Kidney epithelial cell (primary cell): Measurements from ENCODE around the gene FANCC. TPM values are rescaled to one million over a fixed set of nuclear protein-coding genes. Genes with fewer than 3 reads are reported as not detected.
A peak's percentile ranks its signal among the peaks of the same experiment; 100 is the strongest.

Source experiments
- DNase-seq: peaks from one replicate; pipeline ENCODE4 v3.0.0-alpha.2; 2010; ENCODE audit warnings: low read depth
- H3K27me3 ChIP-seq: 2 replicates; pipeline ENCODE4 v1.6.0; 2011; ENCODE audit warnings: low read length; ENCODE audit not compliant: control insufficient read depth, insufficient read depth
- H3K36me3 ChIP-seq: 2 replicates; pipeline ENCODE4 v1.5.1; 2011; ENCODE audit warnings: low read length; ENCODE audit not compliant: control insufficient read depth, insufficient read depth
- H3K4me3 ChIP-seq: 2 replicates; pipeline ENCODE4 v1.5.1; 2011; ENCODE audit warnings: low read depth, mild to moderate bottlenecking, control low read depth, low read length
- CTCF ChIP-seq: IDR thresholded peaks from 2 replicates; pipeline ENCODE4 v1.5.1; 2011; ENCODE audit warnings: mild to moderate bottlenecking, moderate library complexity, low read length, control low read depth, inconsistent platforms; ENCODE audit not compliant: insufficient read depth, poor library complexity, severe bottlenecking
- total RNA-seq: library from RNA; depleted of rRNA; stranded (reverse); fragments of >200 nt; gene quantifications from 2 replicates; pipeline ENCODE4 v1.2.3, GENCODE V29; 2015

The FANCC gene
- total RNA-seq, 1 donor from 2014 or later: 6.1 TPM

- Histone ChIP-seq H3K36me3 (no peaks in the 10 kb centered on the region), H3K27me3 (no peaks in the 10 kb centered on the region), H3K4me3 (no peak overlapping the region)
- TF ChIP-seq CTCF: no peak
- no peak for DNase-seq
Measured at GRCh38 chr9:95249986-95250385, 67.5 kb downstream of the FANCC start.

GRCh38 chr9:95246547-95246946 is 71.0 kb downstream of the FANCC start:
- no peak for TF ChIP-seq CTCF

GRCh38 chr9:95242613-95243012 is 74.9 kb downstream of the FANCC start:
- Histone ChIP-seq H3K4me3 (no peak overlapping the region), H3K36me3 (peaks cover 1% of the 10 kb centered on the region), H3K27me3 (no peaks in the 10 kb centered on the region)
- no peak for DNase-seq
- TF ChIP-seq CTCF: no peak

More at GRCh38 chr9:95246547-95246946, 71.0 kb downstream of the FANCC start:
- no peak for DNase-seq
- H3K4me3 ChIP-seq: no peak overlapping the region
- H3K27me3 ChIP-seq: no peaks in the 10 kb centered on the region
- H3K36me3 ChIP-seq: no peaks in the 10 kb centered on the region

- peak; percentile 29 for DNase-seq
- Histone ChIP-seq H3K27me3 (no peaks in the 10 kb centered on the region), H3K36me3 (peaks cover 1% of the 10 kb centered on the region), H3K4me3 (no peak overlapping the region)
- no peak for TF ChIP-seq CTCF
Measured at GRCh38 chr9:95239071-95239470, 78.4 kb downstream of the FANCC start.

- no peak for TF ChIP-seq CTCF
- no peak overlapping the region for H3K4me3 ChIP-seq
- DNase-seq: no peak
- H3K36me3 ChIP-seq: peaks cover 1% of the 10 kb centered on the region
- no peaks in the 10 kb centered on the region for H3K27me3 ChIP-seq
Measured at GRCh38 chr9:95237336-95237735, 80.2 kb downstream of the FANCC start.

GRCh38 chr9:95230046-95230445 is 87.5 kb downstream of the FANCC start:
- H3K27me3 ChIP-seq: no peaks in the 10 kb centered on the region
- no peak overlapping the region for H3K4me3 ChIP-seq
- no peak for DNase-seq
- TF ChIP-seq CTCF: no peak
- no peaks in the 10 kb centered on the region for H3K36me3 ChIP-seq
